OCI-LY1 (cell line): ENCODE data around the gene BNIP1.

ENCODE experiments used
- CTCF ChIP-seq: fragments of 200-600 bp; sonication (generic), shearing (Covaris generic); IDR thresholded peaks from 2 replicates; pipeline ENCODE4 v1.5.1; 2017; ENCODE audit warnings: mild to moderate bottlenecking, antibody characterized with exemption, low read length, moderate library complexity, mixed read lengths
- EZH2 ChIP-seq: fragments of 200-600 bp; sonication (generic), shearing (Covaris generic); IDR thresholded peaks from 2 replicates; pipeline ENCODE4 v1.8.0; 2017; ENCODE audit warnings: borderline replicate concordance, mixed run types, mild to moderate bottlenecking, antibody characterized with exemption, low read length, moderate library complexity, mixed read lengths

- no peak for TF ChIP-seq CTCF
- TF ChIP-seq EZH2, result no peak
These were observed 31.2 kb downstream of the BNIP1 start for GRCh38 chr5:173175523-173175922.
